Keratinocyte (primary cell): Measurements from ENCODE around the gene CYB5A. TPM values are rescaled to one million over a fixed set of nuclear protein-coding genes. Genes with fewer than 3 reads are reported as not detected.

Experiments used
- DNase-seq: peaks from one replicate; pipeline ENCODE4 v3.0.0-alpha.2; 2011; ENCODE audit warnings: low read depth, missing footprints, low spot score
- FAIRE-seq: peaks from 2 replicates; lab custom pipeline; 2011; peaks lifted over from hg19 to GRCh38; lab: Jason Lieb, UNC
- H2AFZ ChIP-seq: 2 replicates; pipeline ENCODE4 v1.6.0; 2012; ENCODE audit warnings: low read length, control low read depth, inconsistent platforms; ENCODE audit not compliant: control insufficient read depth
- H3K27ac ChIP-seq: 2 replicates; pipeline ENCODE4 v1.5.1; 2011; ENCODE audit warnings: low read length; ENCODE audit not compliant: control insufficient read depth, insufficient read depth
- H3K27me3 ChIP-seq: 3 replicates; pipeline ENCODE4 v1.6.0; 2011; ENCODE audit warnings: low read length; ENCODE audit not compliant: control insufficient read depth, insufficient read depth; ENCODE audit errors: extremely low read depth
- H3K36me3 ChIP-seq, 2 experiments: 2 replicates in 1 of 2; 3 replicates in 1 of 2; pipeline ENCODE4 v1.5.1; 2011; ENCODE audit warnings: low read length in 2 of 2, mild to moderate bottlenecking in 1 of 2; ENCODE audit not compliant: control insufficient read depth in 2 of 2, insufficient read depth in 2 of 2; ENCODE audit errors: extremely low read depth in 1 of 2
- H3K4me1 ChIP-seq: 3 replicates; pipeline ENCODE4 v1.5.1; 2011; ENCODE audit warnings: low read length; ENCODE audit not compliant: control insufficient read depth, insufficient read depth; ENCODE audit errors: extremely low read depth
- H3K4me2 ChIP-seq: 3 replicates; pipeline ENCODE4 v1.6.0; 2011; ENCODE audit warnings: low read depth, low read length; ENCODE audit not compliant: control insufficient read depth, insufficient read depth; ENCODE audit errors: extremely low read depth
- H3K4me3 ChIP-seq, 3 experiments: fragments of 200-600 bp in 1 of 3; sonication (generic) in 1 of 3; 2 replicates in 2 of 3; 3 replicates in 1 of 3; pipeline ENCODE4 v1.5.1; 2011 to 2016; ENCODE audit warnings: low read length in 3 of 3, mild to moderate bottlenecking in 3 of 3, control low read depth in 2 of 3, inconsistent platforms in 1 of 3, low read depth in 1 of 3, mixed read lengths in 1 of 3, mixed run types in 1 of 3, moderate library complexity in 1 of 3; ENCODE audit not compliant: control insufficient read depth in 2 of 3, insufficient read depth in 2 of 3; ENCODE audit errors: extremely low read depth in 1 of 3
- H3K79me2 ChIP-seq: 2 replicates; pipeline ENCODE4 v1.6.0; 2012; ENCODE audit warnings: low read length; ENCODE audit not compliant: control insufficient read depth, insufficient read depth
- H3K9ac ChIP-seq: 3 replicates; pipeline ENCODE4 v1.6.0; 2011; ENCODE audit warnings: low read length; ENCODE audit not compliant: control insufficient read depth, insufficient read depth; ENCODE audit errors: extremely low read depth
- H3K9me1 ChIP-seq: 3 replicates; pipeline ENCODE4 v1.6.0; 2011; ENCODE audit warnings: low read length; ENCODE audit not compliant: control insufficient read depth, insufficient read depth; ENCODE audit errors: extremely low read depth
- H3K9me3 ChIP-seq: 2 replicates; pipeline ENCODE4 v1.5.1; 2012; ENCODE audit warnings: low read depth, low read length; ENCODE audit not compliant: control insufficient read depth
- H4K20me1 ChIP-seq: 3 replicates; pipeline ENCODE4 v1.6.0; 2011; ENCODE audit warnings: low read length; ENCODE audit not compliant: control insufficient read depth, insufficient read depth; ENCODE audit errors: extremely low read depth
- CTCF ChIP-seq, 3 experiments: IDR thresholded peaks in 1 of 3; conservative IDR thresholded peaks in 1 of 3; optimal IDR thresholded peaks in 1 of 3; 2 replicates in 2 of 3; 3 replicates in 1 of 3; pipeline versions ENCODE3 to v1.5.1; 2011; ENCODE audit warnings: low read length in 3 of 3, mild to moderate bottlenecking in 3 of 3, moderate library complexity in 2 of 3, control low read depth in 1 of 3, inconsistent platforms in 1 of 3; ENCODE audit not compliant: insufficient read depth in 2 of 3; ENCODE audit errors: extremely low read depth in 1 of 3
- EZH2 ChIP-seq: IDR thresholded peaks from one replicate; pipeline ENCODE4 v1.6.1; 2012; ENCODE audit warnings: inconsistent platforms, mild to moderate bottlenecking, low read length, moderate library complexity
- dilution Hi-C: fragments of 300-500 bp; cut with MboI; formaldehyde crosslinking; loops from one replicate; pipeline ENCODE4 v1.7.0; 2020; ENCODE audit warnings: low sequenced_read_pairs; ENCODE audit not compliant: extremely low pct_ligation_motif_present
- polyA plus RNA-seq, 5 experiments: library from polyadenylated mRNA; depleted of rRNA in 3 of 5; stranded (reverse) in 3 of 5; stranded (forward) in 1 of 5; unstranded in 1 of 5; fragments of >200 nt; gene quantifications; 1 replicate in 1 of 5; 2 replicates in 3 of 5; 3 replicates in 1 of 5; pipeline versions ENCODE4 v1.2.1 to v1.2.3, GENCODE V29; 2011 to 2012; ENCODE audit warnings: missing spikeins in 2 of 5, low read depth in 1 of 5, low replicate concordance in 1 of 5

CYB5A gene
- polyA plus RNA-seq, 1 donor (not counting 4 experiments of a cell fraction or from before 2014, with no cell fraction given), result 49.4 TPM

GRCh38 chr18:74265546-74266098, 26.1 kb downstream of the CYB5A start:
- dilution Hi-C loops, result no loop called here
- FAIRE-seq, result no peak
- Histone ChIP-seq H2AFZ (no peak overlapping the region), H3K79me2 (no peaks in the 10 kb centered on the region), H3K36me3 (no peaks in the 10 kb centered on the region), H3K9me3 (no peaks in the 10 kb centered on the region), H3K27me3 (no peaks in the 10 kb centered on the region), H3K9me1 (no peaks in the 10 kb centered on the region), H3K27ac (no peak overlapping the region), H3K4me2 (no peak overlapping the region), H3K4me1 (no peaks in the 10 kb centered on the region), H3K4me3 (no peak overlapping the region), H3K9ac (no peak overlapping the region), H4K20me1 (no peaks in the 10 kb centered on the region)
- no peak for DNase-seq
- no peak for TF ChIP-seq CTCF (optimal IDR thresholded peaks at IDR 0.05 in 1 of 3, IDR thresholded peaks at IDR 0.05 in 1 of 3, conservative IDR thresholded peaks at IDR 0.05 in 1 of 3; ENCODE audit: extremely low read depth in 1 of 3, insufficient read depth in 2 of 3, low read length in 3 of 3)

GRCh38 chr18:74264303-74265020, 27.3 kb downstream of the CYB5A start:
- H3K9me1 ChIP-seq, result no peaks in the 10 kb centered on the region
- FAIRE-seq (no peak), DNase-seq (no peak)
- H3K9ac ChIP-seq, result no peak overlapping the region
- H3K9me3 ChIP-seq, result no peaks in the 10 kb centered on the region
- H2AFZ ChIP-seq, result no peak overlapping the region
- dilution Hi-C loops, result no loop called here
- H3K4me3 ChIP-seq, result no peak overlapping the region
- no peaks in the 10 kb centered on the region for H3K27me3 ChIP-seq
- no peak overlapping the region for H3K27ac ChIP-seq
- no peak overlapping the region for H3K4me2 ChIP-seq
- no peak for TF ChIP-seq EZH2
- no peak for TF ChIP-seq CTCF (optimal IDR thresholded peaks at IDR 0.05 in 1 of 3, IDR thresholded peaks at IDR 0.05 in 1 of 3, conservative IDR thresholded peaks at IDR 0.05 in 1 of 3; ENCODE audit: extremely low read depth in 1 of 3, insufficient read depth in 2 of 3, low read length in 3 of 3)
- no peaks in the 10 kb centered on the region for H3K79me2 ChIP-seq
- no peaks in the 10 kb centered on the region for H3K4me1 ChIP-seq
- H4K20me1 ChIP-seq, result no peaks in the 10 kb centered on the region
- no peaks in the 10 kb centered on the region for H3K36me3 ChIP-seq
